GM19468 (cell line): ENCODE measurements around the gene KIAA1614.

Source experiments
- ATAC-seq: cut with Tn5 transposase; IDR thresholded peaks from one replicate; pipeline ENCODE4 v1.9.1; 2021; ENCODE audit warnings: mild to moderate bottlenecking, moderate library complexity, moderate number of reproducible peaks; ENCODE audit not compliant: unreplicated experiment; ENCODE audit errors: extremely low read depth

KIAA1614 gene

GRCh38 chr1:180912801-180913565, at the start of gene KIAA1614:
Gene KIAA1614, plus strand, starts transcription at chr1:180912897. Its CDS starts 347 bp downstream, at chr1:180913244.
- ATAC-seq: no peak

- ATAC-seq: no peak
Observed at GRCh38 chr1:180863158-180863775, 49.4 kb upstream of the KIAA1614 start.

- peak; percentile 54 for ATAC-seq
Observed at GRCh38 chr1:180881806-180882509, 30.7 kb upstream of the KIAA1614 start.

GRCh38 chr1:180884588-180885300, 28.0 kb upstream of the KIAA1614 start:
- no peak for ATAC-seq

- no peak for ATAC-seq
Observed at GRCh38 chr1:180886338-180886737, 26.4 kb upstream of the KIAA1614 start.

GRCh38 chr1:180887841-180888240, 24.9 kb upstream of the KIAA1614 start:
- no peak for ATAC-seq

- ATAC-seq: no peak
Observed at GRCh38 chr1:180888870-180889269, 23.8 kb upstream of the KIAA1614 start.

- no peak for ATAC-seq
Observed at GRCh38 chr1:180889325-180889724, 23.4 kb upstream of the KIAA1614 start.

GRCh38 chr1:180892272-180892671, 20.4 kb upstream of the KIAA1614 start:
- ATAC-seq: no peak

- no peak for ATAC-seq
Observed at GRCh38 chr1:180892675-180893074, 20.0 kb upstream of the KIAA1614 start.

- ATAC-seq: no peak
Observed at GRCh38 chr1:180893614-180894013, 19.1 kb upstream of the KIAA1614 start.

- ATAC-seq: no peak
Observed at GRCh38 chr1:180896161-180896560, 16.5 kb upstream of the KIAA1614 start.

GRCh38 chr1:180898441-180899219, 14.1 kb upstream of the KIAA1614 start:
- ATAC-seq: no peak

- ATAC-seq: no peak
Observed at GRCh38 chr1:180899262-180899661, 13.4 kb upstream of the KIAA1614 start.

GRCh38 chr1:180901076-180901990, 11.4 kb upstream of the KIAA1614 start:
- no peak for ATAC-seq

GRCh38 chr1:180902541-180902940, 10.2 kb upstream of the KIAA1614 start:
- ATAC-seq: no peak

- no peak for ATAC-seq
Observed at GRCh38 chr1:180905927-180906326, 6.8 kb upstream of the KIAA1614 start.

GRCh38 chr1:180906511-180906910, 6.2 kb upstream of the KIAA1614 start:
- ATAC-seq: no peak
